Thymus (tissue), 11 donors: Measurements from ENCODE around the gene B4GALNT4. TPM values are rescaled to one million over a fixed set of nuclear protein-coding genes. Genes with fewer than 3 reads are reported as not detected.

Source experiments
- DNase-seq, 9 donors: peaks; one replicate each; pipeline ENCODE4 v3.0.0-alpha.2; 2013; ENCODE audit warnings: low spot score in 9 of 9, low read depth in 6 of 9, missing footprints in 1 of 9
- H3K27ac ChIP-seq, 2 donors: one replicate each; pipeline ENCODE4 v1.5.1; 2013; ENCODE audit warnings: control low read depth in 1 of 2, low read depth in 1 of 2, low read length in 1 of 2, mild to moderate bottlenecking in 1 of 2, moderate library complexity in 1 of 2
- H3K27me3 ChIP-seq, 2 donors: one replicate each; pipeline ENCODE4 v1.5.1; 2013; ENCODE audit warnings: low read length in 1 of 2; ENCODE audit not compliant: control insufficient read depth in 2 of 2, insufficient read depth in 1 of 2
- H3K36me3 ChIP-seq, 2 donors: one replicate each; pipeline ENCODE4 v1.5.1; 2013; ENCODE audit warnings: low read length in 1 of 2, mild to moderate bottlenecking in 1 of 2, moderate library complexity in 1 of 2; ENCODE audit not compliant: control insufficient read depth in 2 of 2, insufficient read depth in 2 of 2
- H3K4me1 ChIP-seq, 2 donors: one replicate each; pipeline ENCODE4 v1.5.1; 2013; ENCODE audit warnings: low read length in 2 of 2; ENCODE audit not compliant: control insufficient read depth in 2 of 2, insufficient read depth in 2 of 2
- H3K4me3 ChIP-seq, 2 donors: one replicate each; pipeline ENCODE4 v1.5.1; 2013; ENCODE audit warnings: low read length in 2 of 2, control low read depth in 1 of 2, mild to moderate bottlenecking in 1 of 2
- H3K9me3 ChIP-seq, 2 donors: one replicate each; pipeline ENCODE4 v1.5.1; 2013; ENCODE audit warnings: low read length in 1 of 2, mild to moderate bottlenecking in 1 of 2; ENCODE audit not compliant: control insufficient read depth in 2 of 2, insufficient read depth in 1 of 2
- WGBS: extraction: QIAGEN DNeasy Blood & Tissue Kit; methylation state at CpG from one replicate; pipeline ENCODE4 v1.1.7; 2013; 5-methylcytosine and 5-hydroxymethylcytosine counted together
- polyA plus RNA-seq: library from polyadenylated mRNA; stranded (reverse); fragments of 200-250 nt; gene quantifications from one replicate; pipeline ENCODE4 v1.2.3, GENCODE V29; 2013
- total RNA-seq: library from RNA; stranded (reverse); fragments of 120-200 nt; gene quantifications from one replicate; pipeline ENCODE4 v1.2.4, GENCODE V29; 2013
- donor health status: healthy.

The B4GALNT4 gene
- total and polyA plus RNA-seq, 2 donors = 3.5 to 6.1 TPM

- Histone ChIP-seq H3K4me1 (peaks cover 20 to 35% of the 10 kb centered on the region in 2 donors), H3K27ac (peak overlapping the region; percentile 90 to 94), H3K36me3 (peaks cover 0 to 8% of the 10 kb centered on the region in 2 donors), H3K9me3 (no peaks in the 10 kb centered on the region), H3K4me3 (peak overlapping the region; percentile 54 to 63), H3K27me3 (peaks cover 22 to 43% of the 10 kb centered on the region in 2 donors)
- WGBS = 6% methylated on average over 9 of the region's 9 CpGs
- DNase-seq = peak in 6 of 9 donors; percentile 40 to 78 (median 50)
These were observed 45.1 kb downstream of the B4GALNT4 start for GRCh38 chr11:414318-414857.

- 54% methylated on average over 5 of the region's 5 CpGs for WGBS
- H3K27me3 ChIP-seq = peaks cover 22 to 55% of the 10 kb centered on the region in 2 donors
- peaks cover 20 to 35% of the 10 kb centered on the region in 2 donors for H3K4me1 ChIP-seq
These were observed 46.3 kb downstream of the B4GALNT4 start for GRCh38 chr11:415640-416041.

GRCh38 chr11:416051-416756 is 46.9 kb downstream of the B4GALNT4 start:
- H3K9me3 ChIP-seq = no peaks in the 10 kb centered on the region
- 16% methylated on average over 45 of the region's 45 CpGs for WGBS
- H3K27ac ChIP-seq = peak overlapping the region in 1 of 2 donors; percentile 68
- peaks cover 22 to 59% of the 10 kb centered on the region in 2 donors for H3K27me3 ChIP-seq
- H3K4me3 ChIP-seq = peak overlapping the region in 1 of 2 donors; percentile 42
- DNase-seq = no peak
- H3K36me3 ChIP-seq = no peaks in the 10 kb centered on the region
- peaks cover 20 to 35% of the 10 kb centered on the region in 2 donors for H3K4me1 ChIP-seq

More at GRCh38 chr11:415640-416041, 46.3 kb downstream of the B4GALNT4 start:
- H3K27ac ChIP-seq = peak overlapping the region; percentile 3 to 51
- H3K4me3 ChIP-seq = peak overlapping the region in 1 of 2 donors; percentile 54
- DNase-seq = no peak
- no peaks in the 10 kb centered on the region for H3K36me3 ChIP-seq
- no peaks in the 10 kb centered on the region for H3K9me3 ChIP-seq

- WGBS = 2% methylated on average over 97 of the region's 97 CpGs
- peak in 1 of 9 donors; percentile 38 for DNase-seq
- Histone ChIP-seq H3K4me3 (peak overlapping the region; percentile 29 to 42), H3K36me3 (no peaks in the 10 kb centered on the region), H3K27ac (peak overlapping the region in 1 of 2 donors; percentile 68), H3K4me1 (peaks cover 20 to 35% of the 10 kb centered on the region in 2 donors), H3K27me3 (peaks cover 22 to 59% of the 10 kb centered on the region in 2 donors), H3K9me3 (no peaks in the 10 kb centered on the region)
These were observed 47.7 kb downstream of the B4GALNT4 start for GRCh38 chr11:416757-417621.

GRCh38 chr11:417652-418342 is 48.5 kb downstream of the B4GALNT4 start:
- no peak overlapping the region for H3K4me3 ChIP-seq
- DNase-seq = no peak
- peaks cover 22 to 64% of the 10 kb centered on the region in 2 donors for H3K27me3 ChIP-seq
- WGBS = 86% methylated on average over 19 of the region's 19 CpGs
- no peaks in the 10 kb centered on the region for H3K9me3 ChIP-seq
- H3K4me1 ChIP-seq = peaks cover 20 to 35% of the 10 kb centered on the region in 2 donors
- no peak overlapping the region for H3K27ac ChIP-seq
- no peaks in the 10 kb centered on the region for H3K36me3 ChIP-seq

- 97% methylated on average over 30 of the region's 30 CpGs for WGBS
- Histone ChIP-seq H3K36me3 (no peaks in the 10 kb centered on the region), H3K27ac (no peak overlapping the region), H3K9me3 (no peaks in the 10 kb centered on the region), H3K4me3 (no peak overlapping the region), H3K27me3 (peaks cover 22 to 68% of the 10 kb centered on the region in 2 donors), H3K4me1 (peaks cover 19 to 29% of the 10 kb centered on the region in 2 donors)
- no peak for DNase-seq
These were observed 49.3 kb downstream of the B4GALNT4 start for GRCh38 chr11:418343-419247.

- H3K4me1 ChIP-seq = peaks cover 18 to 25% of the 10 kb centered on the region in 2 donors
- peaks cover 22 to 71% of the 10 kb centered on the region in 2 donors for H3K27me3 ChIP-seq
- no peaks in the 10 kb centered on the region for H3K9me3 ChIP-seq
- 93% methylated on average over 20 of the region's 20 CpGs for WGBS
- DNase-seq = no peak
- H3K27ac ChIP-seq = no peak overlapping the region
- H3K36me3 ChIP-seq = no peaks in the 10 kb centered on the region
- no peak overlapping the region for H3K4me3 ChIP-seq
These were observed 50.1 kb downstream of the B4GALNT4 start for GRCh38 chr11:419248-420005.
